NCI-H128 (cell line): ENCODE results near the gene SAT1.

Experiments
- DNase-seq: peaks from one replicate; lab custom pipeline; 2025; ENCODE audit not compliant: unreplicated experiment; lab: John Stamatoyannopoulos, UW

Gene SAT1

GRCh38 chrX:23804578-23804977 lies 21.6 kb downstream of the SAT1 start:
- DNase-seq: no peak

- DNase-seq: no peak
Measured at GRCh38 chrX:23805389-23805788, 22.4 kb downstream of the SAT1 start.

GRCh38 chrX:23810279-23810678 lies 27.3 kb downstream of the SAT1 start:
- DNase-seq: no peak

- DNase-seq: no peak
Measured at GRCh38 chrX:23811108-23811651, 28.2 kb downstream of the SAT1 start.

GRCh38 chrX:23811656-23812055 lies 28.7 kb downstream of the SAT1 start:
- no peak for DNase-seq

GRCh38 chrX:23813808-23814207 lies 30.8 kb downstream of the SAT1 start:
- DNase-seq: no peak

GRCh38 chrX:23815376-23815775 lies 32.4 kb downstream of the SAT1 start:
- no peak for DNase-seq

- DNase-seq: no peak
Measured at GRCh38 chrX:23816179-23816578, 33.2 kb downstream of the SAT1 start.

GRCh38 chrX:23817979-23818336 lies 35.0 kb downstream of the SAT1 start:
- DNase-seq: no peak

GRCh38 chrX:23819385-23820234 lies 36.6 kb downstream of the SAT1 start:
- no peak for DNase-seq

GRCh38 chrX:23820235-23820782 lies 37.3 kb downstream of the SAT1 start:
- no peak for DNase-seq

- no peak for DNase-seq
Measured at GRCh38 chrX:23821847-23822246, 38.9 kb downstream of the SAT1 start.

- DNase-seq: no peak
Measured at GRCh38 chrX:23822397-23822796, 39.4 kb downstream of the SAT1 start.

GRCh38 chrX:23822841-23823240 lies 39.9 kb downstream of the SAT1 start:
- DNase-seq: no peak

- DNase-seq: no peak
Measured at GRCh38 chrX:23825675-23826074, 42.7 kb downstream of the SAT1 start.

- no peak for DNase-seq
Measured at GRCh38 chrX:23826216-23826615, 43.2 kb downstream of the SAT1 start.

- DNase-seq: no peak
Measured at GRCh38 chrX:23826653-23827052, 43.7 kb downstream of the SAT1 start.

GRCh38 chrX:23828881-23829280 lies 45.9 kb downstream of the SAT1 start:
- no peak for DNase-seq

- no peak for DNase-seq
Measured at GRCh38 chrX:23832721-23833120, 49.7 kb downstream of the SAT1 start.
